IMR-90 (cell line): Measurements from ENCODE around the gene KLK5. TPM values are rescaled to one million over a fixed set of nuclear protein-coding genes. Genes with fewer than 3 reads are reported as not detected.

Experiments
- ATAC-seq: fragments of 200-7000 bp; cut with Tn5 transposase; 2 replicates; pipeline ENCODE4 v1.9.1; 2020; ENCODE audit warnings: low read depth, mild to moderate bottlenecking, moderate library complexity
- BruUV-seq: library from RNA; stranded (reverse); fragments of 400-500 nt; replicated peaks from 2 replicates; lab custom pipeline; 2021; lab: Mats Ljungman, UMichigan
- CTCF ChIA-PET: fragments of 300-600 bp; formaldehyde crosslinking; extraction: SDS; loops from one replicate; lab custom pipeline; 2021; ENCODE audit warnings: antibody characterized with exemption; lab: Yijun Ruan, JAX
- POLR2A ChIA-PET: fragments of 300-600 bp; sonication (Branson Sonifier 250); formaldehyde crosslinking; loops from one replicate; lab custom pipeline; 2022; ENCODE audit warnings: antibody characterized with exemption; ENCODE audit not compliant: unreplicated experiment; lab: Charles Lee
- DNase-seq: peaks from one replicate; pipeline ENCODE4 v3.0.0; 2013
- H2AFZ ChIP-seq: replicated peaks from 2 replicates; pipeline ENCODE3; 2013; ENCODE audit warnings: low read length, mild to moderate bottlenecking; ENCODE audit not compliant: poor library complexity
- H2AK5ac ChIP-seq: 2 replicates; pipeline ENCODE4 v1.6.1; 2013; ENCODE audit warnings: low read depth, low read length, inconsistent platforms
- H2AK9ac ChIP-seq: replicated peaks from 2 replicates; pipeline ENCODE3; 2013; ENCODE audit warnings: mild to moderate bottlenecking, low read depth, low read length, moderate library complexity; ENCODE audit not compliant: poor library complexity
- H2BK120ac ChIP-seq: 2 replicates; pipeline ENCODE4 v1.6.1; 2013; ENCODE audit warnings: low read depth, low read length, inconsistent platforms
- H2BK15ac ChIP-seq: 3 replicates; pipeline ENCODE4 v1.6.1; 2013; ENCODE audit warnings: low read depth, low read length, inconsistent platforms
- H2BK20ac ChIP-seq: 2 replicates; pipeline ENCODE4 v1.6.1; 2013; ENCODE audit warnings: low read depth, mild to moderate bottlenecking, inconsistent platforms, low read length, moderate library complexity
- H2BK5ac ChIP-seq: 2 replicates; pipeline ENCODE4 v1.6.1; 2013; ENCODE audit warnings: mild to moderate bottlenecking, low read depth, low read length, inconsistent platforms; ENCODE audit not compliant: poor library complexity, severe bottlenecking
- H3K14ac ChIP-seq: replicated peaks from 2 replicates; pipeline ENCODE4 v1.6.1; 2013; ENCODE audit warnings: low read depth, low read length, inconsistent platforms
- H3K18ac ChIP-seq: 2 replicates; pipeline ENCODE4 v1.6.1; 2013; ENCODE audit warnings: low read depth, low read length, control low read depth
- H3K23ac ChIP-seq: 2 replicates; pipeline ENCODE4 v1.6.1; 2013; ENCODE audit warnings: low read depth, low read length, inconsistent platforms
- H3K27ac ChIP-seq: 2 replicates; pipeline ENCODE4 v1.5.1; 2013; ENCODE audit warnings: mild to moderate bottlenecking, control low read depth, low read length; ENCODE audit not compliant: insufficient read depth
- H3K27me3 ChIP-seq: 2 replicates; pipeline ENCODE4 v1.6.1; 2013; ENCODE audit warnings: low read length; ENCODE audit not compliant: control insufficient read depth, insufficient read depth
- H3K36me3 ChIP-seq: 2 replicates; pipeline ENCODE4 v1.6.1; 2013; ENCODE audit warnings: low read length, mixed read lengths; ENCODE audit not compliant: control insufficient read depth, insufficient read depth
- H3K4ac ChIP-seq: 2 replicates; pipeline ENCODE4 v1.6.1; 2013; ENCODE audit warnings: low read depth, low read length, inconsistent platforms
- H3K4me1 ChIP-seq: 2 replicates; pipeline ENCODE4 v1.6.1; 2013; ENCODE audit warnings: low read length, mixed read lengths; ENCODE audit not compliant: control insufficient read depth, insufficient read depth
- H3K4me2 ChIP-seq: 2 replicates; pipeline ENCODE4 v1.6.1; 2013; ENCODE audit warnings: low read depth, mild to moderate bottlenecking, control low read depth, low read length, moderate library complexity
- H3K4me3 ChIP-seq: 2 replicates; pipeline ENCODE4 v1.5.1; 2013; ENCODE audit warnings: low read depth, mild to moderate bottlenecking, control low read depth, low read length, moderate library complexity; ENCODE audit not compliant: insufficient read depth
- H3K56ac ChIP-seq: 2 replicates; pipeline ENCODE4 v1.6.1; 2013; ENCODE audit warnings: low read length, inconsistent platforms; ENCODE audit not compliant: insufficient read depth; ENCODE audit errors: extremely low read depth
- H3K79me1 ChIP-seq, 2 experiments: 2 replicates each; pipeline ENCODE4 v1.6.1; 2013; ENCODE audit warnings: low read length in 2 of 2, inconsistent platforms in 1 of 2, low read depth in 1 of 2
- H3K9ac ChIP-seq: 2 replicates; pipeline ENCODE4 v1.6.1; 2013; ENCODE audit warnings: low read depth, low read length, control low read depth
- H3K9me1 ChIP-seq: 2 replicates; pipeline ENCODE4 v1.6.1; 2013; ENCODE audit warnings: low read length, inconsistent platforms; ENCODE audit not compliant: insufficient read depth
- H3K9me3 ChIP-seq: 2 replicates; pipeline ENCODE4 v1.6.1; 2013; ENCODE audit warnings: low read length; ENCODE audit not compliant: control insufficient read depth, insufficient read depth
- H4K20me1 ChIP-seq: 2 replicates; pipeline ENCODE4 v1.6.1; 2013; ENCODE audit warnings: low read length, inconsistent platforms; ENCODE audit not compliant: insufficient read depth
- H4K5ac ChIP-seq: 2 replicates; pipeline ENCODE4 v1.6.1; 2013; ENCODE audit warnings: mild to moderate bottlenecking, low read depth, low read length, control low read depth
- H4K8ac ChIP-seq, 2 experiments: 2 replicates each; pipeline ENCODE4 v1.6.1; 2013; ENCODE audit warnings: low read depth in 2 of 2, low read length in 2 of 2, control low read depth in 1 of 2, inconsistent platforms in 1 of 2
- H4K91ac ChIP-seq: 2 replicates; pipeline ENCODE4 v1.6.1; 2013; ENCODE audit warnings: low read depth, low read length, inconsistent platforms; ENCODE audit not compliant: insufficient read depth
- FOS ChIP-seq: fragments of 150-350 bp; IDR thresholded peaks from 2 replicates; pipeline ENCODE4 v1.6.1; 2016; ENCODE audit warnings: low read depth, low read length
- MAZ ChIP-seq: IDR thresholded peaks from 2 replicates; pipeline ENCODE4 v1.6.1; 2012; ENCODE audit warnings: low read depth, mild to moderate bottlenecking, low read length, improper control_type of control experiment, moderate library complexity, borderline replicate concordance
- NFE2L2 ChIP-seq: fragments of 150-350 bp; IDR thresholded peaks from 2 replicates; pipeline ENCODE4 v1.6.1; 2016; ENCODE audit warnings: low read depth, mild to moderate bottlenecking, low read length
- RCOR1 ChIP-seq: IDR thresholded peaks from 2 replicates; pipeline ENCODE4 v1.6.1; 2012; ENCODE audit warnings: mild to moderate bottlenecking, low read length, improper control_type of control experiment; ENCODE audit not compliant: insufficient replicate concordance
- SMC3 ChIP-seq: fragments of 150-350 bp; IDR thresholded peaks from 2 replicates; pipeline ENCODE4 v1.6.1; 2016; ENCODE audit warnings: low read depth, mild to moderate bottlenecking, antibody characterized with exemption, low read length, moderate library complexity
- WGBS, 2 experiments: methylation state at CpG; one replicate each; pipeline versions ENCODE4 v1.1.5 to v1.1.7; 2013; ENCODE audit warnings: missing lambda C conversion rate in 2 of 2; ENCODE audit not compliant: insufficient read length in 1 of 2; ENCODE audit errors: extremely low coverage in 2 of 2; 5-methylcytosine and 5-hydroxymethylcytosine counted together
- dilution Hi-C: fragments of 300-500 bp; cut with HindIII; formaldehyde crosslinking; loops from one replicate; pipeline ENCODE4 v1.14.3; 2018; ENCODE audit warnings: low sequenced_read_pairs; ENCODE audit not compliant: unreplicated experiment
- in situ Hi-C: fragments of 300-500 bp; cut with MboI; formaldehyde crosslinking; loops from 3 replicates; pipeline ENCODE4 v1.14.3; 2019; ENCODE audit warnings: low sequenced_read_pairs, inconsistent platforms, mixed read lengths
- intact Hi-C: fragments of 100-400 bp; cut with micrococcal nuclease; formaldehyde crosslinking; loops from 2 replicates; pipeline ENCODE4 v1.10.0; 2022
- polyA plus RNA-seq, 3 experiments: library from polyadenylated mRNA; depleted of rRNA; stranded (reverse); fragments of >200 nt; gene quantifications; 2 replicates each; pipeline ENCODE4 v1.2.3, GENCODE V29; 2012; ENCODE audit warnings: low replicate concordance in 1 of 3
- total RNA-seq: library from RNA; depleted of rRNA; stranded (reverse); fragments of >200 nt; gene quantifications from 2 replicates; pipeline ENCODE4 v1.2.3, GENCODE V29; 2012
- TF ChIP-seq, protein P1 (sequence below): conservative IDR thresholded peaks from 2 replicates; pipeline ENCODE4 v1.5.1; 2012; ENCODE audit warnings: mild to moderate bottlenecking, low read depth, low read length, improper control_type of control experiment
- TF ChIP-seq, protein P2 (sequence below): fragments of 150-350 bp; IDR thresholded peaks from 2 replicates; pipeline ENCODE4 v1.6.1; 2016; ENCODE audit warnings: low read depth, mild to moderate bottlenecking, low read length, moderate library complexity, borderline replicate concordance

KLK5 gene
- total and polyA plus RNA-seq, 2 of the 4 experiments (the other 2 are of a cell fraction), result not detected

DNA sequence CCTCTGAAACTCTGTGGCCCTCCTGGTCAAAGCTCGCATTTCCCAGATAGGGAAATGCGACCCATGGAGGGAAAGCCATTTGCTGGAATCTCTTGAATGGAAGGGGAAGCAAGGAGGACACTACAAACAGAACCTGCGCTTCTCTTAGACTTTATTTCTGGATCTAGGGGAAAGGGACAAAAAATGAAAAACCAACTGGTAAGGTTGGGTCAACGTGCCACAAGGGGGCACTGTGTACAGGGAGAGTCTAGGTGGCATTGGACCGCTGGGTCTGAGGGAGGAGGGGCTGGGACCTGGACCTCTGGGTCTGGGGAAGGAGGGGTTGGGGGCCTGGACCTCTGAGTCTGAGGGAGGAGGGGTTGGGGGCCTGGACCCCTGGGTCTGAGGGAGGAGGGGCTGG, 46.6 kb downstream of the KLK5 start:
- Histone ChIP-seq H3K36me3 (no peaks in the 10 kb centered on the region), H3K4me2 (no peak overlapping the region), H2BK15ac (no peak overlapping the region), H3K9ac (no peak overlapping the region), H3K18ac (no peak overlapping the region), H4K91ac (no peak overlapping the region), H2BK5ac (no peak overlapping the region), H2BK20ac (no peak overlapping the region), H2AK5ac (no peak overlapping the region), H3K27ac (no peak overlapping the region), H3K56ac (no peak overlapping the region), H4K20me1 (no peaks in the 10 kb centered on the region), H3K14ac (no peak overlapping the region), H3K9me1 (no peaks in the 10 kb centered on the region), H3K4me3 (no peak overlapping the region), H3K27me3 (peaks cover 5% of the 10 kb centered on the region), H2BK120ac (no peak overlapping the region), H4K5ac (no peak overlapping the region), H2AFZ (no peak overlapping the region), H3K4ac (no peak overlapping the region), H3K9me3 (no peaks in the 10 kb centered on the region), H4K8ac (no peak overlapping the region), H3K23ac (no peak overlapping the region), H3K79me1 (no peaks in the 10 kb centered on the region), H2AK9ac (no peak overlapping the region), H3K4me1 (no peaks in the 10 kb centered on the region)
- no CpG with 5 or more reads among the region's 5 CpGs for WGBS, 2 experiments
- dilution Hi-C loops (no loop called here), intact Hi-C loops (loop anchor here (1.0 kb wide), 1 partner anchor 16 kb away; no protein-coding TSS in a partner anchor), in situ Hi-C loops (no loop called here)
- ChIA-PET POLR2A (no interaction called here), CTCF (interaction anchor here (0.8 kb wide), 1 partner anchor 12 kb away, joined by 3 read pairs; no protein-coding TSS in a partner anchor)
- TF ChIP-seq, protein P1, sequence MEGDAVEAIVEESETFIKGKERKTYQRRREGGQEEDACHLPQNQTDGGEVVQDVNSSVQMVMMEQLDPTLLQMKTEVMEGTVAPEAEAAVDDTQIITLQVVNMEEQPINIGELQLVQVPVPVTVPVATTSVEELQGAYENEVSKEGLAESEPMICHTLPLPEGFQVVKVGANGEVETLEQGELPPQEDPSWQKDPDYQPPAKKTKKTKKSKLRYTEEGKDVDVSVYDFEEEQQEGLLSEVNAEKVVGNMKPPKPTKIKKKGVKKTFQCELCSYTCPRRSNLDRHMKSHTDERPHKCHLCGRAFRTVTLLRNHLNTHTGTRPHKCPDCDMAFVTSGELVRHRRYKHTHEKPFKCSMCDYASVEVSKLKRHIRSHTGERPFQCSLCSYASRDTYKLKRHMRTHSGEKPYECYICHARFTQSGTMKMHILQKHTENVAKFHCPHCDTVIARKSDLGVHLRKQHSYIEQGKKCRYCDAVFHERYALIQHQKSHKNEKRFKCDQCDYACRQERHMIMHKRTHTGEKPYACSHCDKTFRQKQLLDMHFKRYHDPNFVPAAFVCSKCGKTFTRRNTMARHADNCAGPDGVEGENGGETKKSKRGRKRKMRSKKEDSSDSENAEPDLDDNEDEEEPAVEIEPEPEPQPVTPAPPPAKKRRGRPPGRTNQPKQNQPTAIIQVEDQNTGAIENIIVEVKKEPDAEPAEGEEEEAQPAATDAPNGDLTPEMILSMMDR, result peak; percentile 23
- TF ChIP-seq, protein P2, sequence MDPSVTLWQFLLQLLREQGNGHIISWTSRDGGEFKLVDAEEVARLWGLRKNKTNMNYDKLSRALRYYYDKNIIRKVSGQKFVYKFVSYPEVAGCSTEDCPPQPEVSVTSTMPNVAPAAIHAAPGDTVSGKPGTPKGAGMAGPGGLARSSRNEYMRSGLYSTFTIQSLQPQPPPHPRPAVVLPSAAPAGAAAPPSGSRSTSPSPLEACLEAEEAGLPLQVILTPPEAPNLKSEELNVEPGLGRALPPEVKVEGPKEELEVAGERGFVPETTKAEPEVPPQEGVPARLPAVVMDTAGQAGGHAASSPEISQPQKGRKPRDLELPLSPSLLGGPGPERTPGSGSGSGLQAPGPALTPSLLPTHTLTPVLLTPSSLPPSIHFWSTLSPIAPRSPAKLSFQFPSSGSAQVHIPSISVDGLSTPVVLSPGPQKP, result no peak
- TF ChIP-seq FOS (no peak), MAZ (no peak), RCOR1 (no peak), SMC3 (no peak), NFE2L2 (no peak)
- ATAC-seq (no peak), DNase-seq (no peak)
- no TSS peak for BruUV-seq
